ENCODE results near the gene IPPK. TPM values are rescaled to one million over a fixed set of nuclear protein-coding genes. Genes with fewer than 3 reads are reported as not detected.

IPPK gene
- total RNA-seq, 1 experiment from 2014 or later = 10.6 TPM

- no peaks in the 10 kb centered on the region for H3F3A ChIP-seq (ENCODE audit: low read length, unreplicated experiment)
- ChIA-PET POLR2A (ENCODE audit: unreplicated experiment) (no interaction called here), CTCF (no interaction called here)
- BruUV-seq (replicated peaks) = no TSS peak
- DNase-seq = no peak
- no peak overlapping the region for H2AFZ ChIP-seq (ENCODE audit: low read length)
- no peak for TF ChIP-seq EZH2 (IDR thresholded peaks at IDR 0.05; ENCODE audit: low read length, unreplicated experiment)
- no peak for TF ChIP-seq EZH2phosphoT487 (IDR thresholded peaks at IDR 0.05; ENCODE audit: borderline replicate concordance, low read length)
- TF ChIP-seq, protein P1, sequence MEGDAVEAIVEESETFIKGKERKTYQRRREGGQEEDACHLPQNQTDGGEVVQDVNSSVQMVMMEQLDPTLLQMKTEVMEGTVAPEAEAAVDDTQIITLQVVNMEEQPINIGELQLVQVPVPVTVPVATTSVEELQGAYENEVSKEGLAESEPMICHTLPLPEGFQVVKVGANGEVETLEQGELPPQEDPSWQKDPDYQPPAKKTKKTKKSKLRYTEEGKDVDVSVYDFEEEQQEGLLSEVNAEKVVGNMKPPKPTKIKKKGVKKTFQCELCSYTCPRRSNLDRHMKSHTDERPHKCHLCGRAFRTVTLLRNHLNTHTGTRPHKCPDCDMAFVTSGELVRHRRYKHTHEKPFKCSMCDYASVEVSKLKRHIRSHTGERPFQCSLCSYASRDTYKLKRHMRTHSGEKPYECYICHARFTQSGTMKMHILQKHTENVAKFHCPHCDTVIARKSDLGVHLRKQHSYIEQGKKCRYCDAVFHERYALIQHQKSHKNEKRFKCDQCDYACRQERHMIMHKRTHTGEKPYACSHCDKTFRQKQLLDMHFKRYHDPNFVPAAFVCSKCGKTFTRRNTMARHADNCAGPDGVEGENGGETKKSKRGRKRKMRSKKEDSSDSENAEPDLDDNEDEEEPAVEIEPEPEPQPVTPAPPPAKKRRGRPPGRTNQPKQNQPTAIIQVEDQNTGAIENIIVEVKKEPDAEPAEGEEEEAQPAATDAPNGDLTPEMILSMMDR (conservative IDR thresholded peaks at IDR 0.05; ENCODE audit: low read depth, low read length) = no peak
- no peak overlapping the region for H3K27ac ChIP-seq (ENCODE audit: low read length)
- H3K9me3 ChIP-seq (ENCODE audit: low read length) = no peaks in the 10 kb centered on the region
- H3K27me3 ChIP-seq (ENCODE audit: low read length) = no peaks in the 10 kb centered on the region
- H4K20me1 ChIP-seq (ENCODE audit: low read length) = no peaks in the 10 kb centered on the region
- no peak overlapping the region for H3K4me3 ChIP-seq (ENCODE audit: low read length)
- H3K36me3 ChIP-seq (ENCODE audit: low read depth, low read length) = peaks cover 10% of the 10 kb centered on the region; the same call in 1 of the 2 replicates
- H3K4me2 ChIP-seq (ENCODE audit: low read length) = no peak overlapping the region
- no peaks in the 10 kb centered on the region for H3K79me2 ChIP-seq (ENCODE audit: low read length)
- H3K4me1 ChIP-seq (ENCODE audit: insufficient read depth, low read length) = no peaks in the 10 kb centered on the region
- no peaks in the 10 kb centered on the region for H3K9me2 ChIP-seq (replicated peaks; ENCODE audit: low read length)
- intact Hi-C loops (cut with micrococcal nuclease) = no loop called here
- no peak overlapping the region for H3K9ac ChIP-seq (ENCODE audit: low read length)
- no peak for ATAC-seq
These were observed 51.9 kb downstream of the IPPK start for GRCh38 chr9:92617951-92618510.

DNA sequence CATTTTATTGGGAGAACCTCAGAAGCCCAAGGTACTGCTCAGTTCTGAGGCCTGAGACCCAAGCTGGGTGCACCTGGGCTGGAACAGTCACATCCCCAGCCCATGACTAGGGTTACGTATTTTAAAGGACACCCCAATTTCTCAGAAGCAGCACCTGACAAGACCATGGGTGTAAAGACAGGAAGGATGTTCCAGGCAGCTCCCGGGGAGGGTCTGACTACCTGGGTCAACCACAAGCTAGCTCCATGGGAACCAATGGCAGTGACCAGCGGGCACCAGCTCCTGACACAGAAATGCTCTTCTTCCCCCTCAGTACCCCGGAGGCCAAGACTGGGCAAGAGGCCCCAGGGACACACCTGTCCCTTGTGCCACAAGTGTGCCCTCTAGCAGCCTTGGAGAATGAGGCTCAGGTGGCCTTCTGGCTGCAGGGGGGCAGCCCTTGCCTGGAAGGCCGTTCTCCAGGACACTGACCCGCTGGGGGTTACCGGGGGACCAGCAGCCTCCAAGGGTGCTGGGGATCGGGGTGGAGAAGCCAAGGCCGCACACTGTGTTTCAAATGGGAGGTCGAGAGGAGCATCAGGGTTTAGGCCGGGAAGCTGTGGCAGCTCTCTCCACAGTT lies 52.6 kb downstream of the IPPK start:
- Histone ChIP-seq H3K9me3 (ENCODE audit: low read length) (no peaks in the 10 kb centered on the region), H4K20me1 (ENCODE audit: low read length) (no peaks in the 10 kb centered on the region), H3K79me2 (ENCODE audit: low read length) (no peaks in the 10 kb centered on the region), H3K36me3 (ENCODE audit: low read depth, low read length) (peaks cover 10% of the 10 kb centered on the region; the same call in 1 of the 2 replicates), H3K9me2 (replicated peaks; ENCODE audit: low read length) (no peaks in the 10 kb centered on the region), H3K27ac (ENCODE audit: low read length) (no peak overlapping the region), H2AFZ (ENCODE audit: low read length) (no peak overlapping the region), H3K4me1 (ENCODE audit: insufficient read depth, low read length) (no peaks in the 10 kb centered on the region), H3K4me3 (ENCODE audit: low read length) (no peak overlapping the region), H3K4me2 (ENCODE audit: low read length) (no peak overlapping the region), H3F3A (ENCODE audit: low read length, unreplicated experiment) (no peaks in the 10 kb centered on the region), H3K27me3 (ENCODE audit: low read length) (no peaks in the 10 kb centered on the region), H3K9ac (ENCODE audit: low read length) (no peak overlapping the region)
- ATAC-seq (no peak), DNase-seq (no peak)
- ChIA-PET POLR2A (ENCODE audit: unreplicated experiment) (no interaction called here), CTCF (no interaction called here)
- TF ChIP-seq EZH2 (IDR thresholded peaks at IDR 0.05; ENCODE audit: low read length, unreplicated experiment) (no peak), EZH2phosphoT487 (IDR thresholded peaks at IDR 0.05; ENCODE audit: borderline replicate concordance, low read length) (no peak)
- TF ChIP-seq, protein P1 (conservative IDR thresholded peaks at IDR 0.05; ENCODE audit: low read depth, low read length) = no peak
- BruUV-seq (replicated peaks) = no TSS peak
- intact Hi-C loops (cut with micrococcal nuclease) = no loop called here

GRCh38 chr9:92616655-92617111 lies 53.2 kb downstream of the IPPK start:
- Histone ChIP-seq H3K36me3 (ENCODE audit: low read depth, low read length) (peaks cover 11% of the 10 kb centered on the region; the same call in 1 of the 2 replicates), H2AFZ (ENCODE audit: low read length) (no peak overlapping the region), H3K9ac (ENCODE audit: low read length) (no peak overlapping the region), H3F3A (ENCODE audit: low read length, unreplicated experiment) (no peaks in the 10 kb centered on the region), H4K20me1 (ENCODE audit: low read length) (no peaks in the 10 kb centered on the region), H3K9me3 (ENCODE audit: low read length) (no peaks in the 10 kb centered on the region), H3K4me3 (ENCODE audit: low read length) (no peak overlapping the region), H3K27ac (ENCODE audit: low read length) (no peak overlapping the region), H3K4me1 (ENCODE audit: insufficient read depth, low read length) (no peaks in the 10 kb centered on the region), H3K9me2 (replicated peaks; ENCODE audit: low read length) (no peaks in the 10 kb centered on the region), H3K27me3 (ENCODE audit: low read length) (no peaks in the 10 kb centered on the region), H3K4me2 (ENCODE audit: low read length) (no peak overlapping the region), H3K79me2 (ENCODE audit: low read length) (no peaks in the 10 kb centered on the region)
- DNase-seq (no peak), ATAC-seq (no peak)
- ChIA-PET CTCF (no interaction called here), POLR2A (ENCODE audit: unreplicated experiment) (no interaction called here)
- BruUV-seq (replicated peaks) = no TSS peak
- intact Hi-C loops (cut with micrococcal nuclease) = no loop called here
- TF ChIP-seq EZH2 (IDR thresholded peaks at IDR 0.05; ENCODE audit: low read length, unreplicated experiment) = no peak
- no peak for TF ChIP-seq EZH2phosphoT487 (IDR thresholded peaks at IDR 0.05; ENCODE audit: borderline replicate concordance, low read length)
- TF ChIP-seq, protein P1 (conservative IDR thresholded peaks at IDR 0.05; ENCODE audit: low read depth, low read length) = no peak
